IPS-NIHi11 (cell line): ENCODE data around the gene CARMIL1.

Experiments used
- DNase-seq: peaks from one replicate; pipeline ENCODE4 v3.0.0; 2012; ENCODE audit warnings: mixed read lengths, low spot score

CARMIL1 gene

GRCh38 chr6:25334793-25335192 lies 55.6 kb downstream of the CARMIL1 start:
- DNase-seq, result no peak

DNA sequence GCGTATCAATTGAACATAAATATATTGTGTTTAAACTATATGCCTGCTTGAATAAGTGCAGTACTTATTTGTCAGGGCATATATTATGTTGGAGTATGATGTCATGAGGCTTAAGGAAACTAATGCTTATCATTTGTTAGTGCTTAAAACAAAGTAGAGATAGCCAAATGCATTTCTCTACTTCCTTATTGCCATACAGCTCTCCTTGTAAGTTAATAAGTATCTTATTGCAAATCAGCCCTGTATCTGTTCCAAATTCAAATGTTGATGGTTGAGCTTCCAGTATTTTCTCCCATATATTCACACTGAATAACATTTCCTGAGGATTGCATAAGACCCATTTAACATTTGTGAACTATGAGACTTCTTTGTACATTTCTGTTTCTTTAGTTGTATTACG lies 57.8 kb downstream of the CARMIL1 start:
- DNase-seq, result no peak

DNA sequence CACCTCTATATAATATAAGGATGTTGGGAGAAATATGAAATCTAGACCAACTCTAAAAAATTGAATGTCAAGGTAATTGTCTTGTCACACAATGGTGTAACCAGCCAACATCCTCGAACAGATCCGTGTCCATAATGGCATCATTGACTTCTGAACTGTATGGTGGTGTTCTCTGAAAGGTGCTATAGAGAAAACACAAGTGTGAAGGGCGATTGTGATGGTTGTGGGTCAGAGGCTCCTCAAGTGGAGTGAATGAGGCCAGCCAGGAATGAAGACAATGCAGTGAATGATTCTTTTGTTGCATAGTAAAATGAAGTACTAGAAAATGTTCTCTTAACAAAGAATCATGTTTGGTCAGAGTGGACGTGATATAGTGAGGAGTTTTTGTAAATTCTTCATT lies 58.3 kb downstream of the CARMIL1 start:
- no peak for DNase-seq

DNA sequence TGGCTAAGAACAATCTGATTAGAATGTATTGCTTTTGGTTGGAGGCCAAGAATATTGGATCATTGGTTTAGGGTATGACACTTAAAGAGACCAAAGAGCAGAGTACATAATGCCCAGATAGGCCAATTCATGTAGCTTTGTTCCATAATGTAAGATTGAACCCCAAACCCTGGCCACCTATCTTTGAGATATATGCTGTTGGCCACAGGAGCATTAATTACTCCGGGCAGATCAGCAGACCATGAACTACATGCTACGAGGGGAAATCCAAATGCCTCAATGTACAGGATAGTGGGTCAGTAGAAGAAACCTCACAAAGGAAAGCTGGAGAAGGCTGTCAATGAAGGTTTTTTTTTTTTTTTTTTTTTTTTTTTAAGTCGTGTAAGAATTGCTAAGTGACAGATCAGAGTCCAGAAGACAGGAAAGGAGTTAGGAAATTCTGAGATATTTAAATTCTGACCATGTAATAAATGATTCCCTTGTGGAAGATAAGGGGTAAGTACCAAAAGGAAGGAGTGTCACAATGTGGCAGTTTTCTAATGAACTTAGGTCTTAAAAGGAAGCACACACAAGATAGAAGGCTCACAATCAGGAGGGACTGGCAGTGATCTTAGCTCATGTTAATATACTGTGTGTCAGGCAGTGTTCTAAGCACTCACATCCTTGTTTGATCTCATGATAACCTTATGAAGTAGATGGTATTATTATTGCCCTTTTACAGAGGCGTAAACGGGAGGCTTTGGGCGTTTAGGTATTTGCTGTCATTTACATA lies 61.4 kb downstream of the CARMIL1 start:
- no peak for DNase-seq

- no peak for DNase-seq
Observed at GRCh38 chr6:25341203-25341552, 62.0 kb downstream of the CARMIL1 start.

- peak; percentile 37 for DNase-seq
Observed at GRCh38 chr6:25341923-25342619, 62.9 kb downstream of the CARMIL1 start.

GRCh38 chr6:25342802-25343201 lies 63.6 kb downstream of the CARMIL1 start:
- DNase-seq, result no peak

DNA sequence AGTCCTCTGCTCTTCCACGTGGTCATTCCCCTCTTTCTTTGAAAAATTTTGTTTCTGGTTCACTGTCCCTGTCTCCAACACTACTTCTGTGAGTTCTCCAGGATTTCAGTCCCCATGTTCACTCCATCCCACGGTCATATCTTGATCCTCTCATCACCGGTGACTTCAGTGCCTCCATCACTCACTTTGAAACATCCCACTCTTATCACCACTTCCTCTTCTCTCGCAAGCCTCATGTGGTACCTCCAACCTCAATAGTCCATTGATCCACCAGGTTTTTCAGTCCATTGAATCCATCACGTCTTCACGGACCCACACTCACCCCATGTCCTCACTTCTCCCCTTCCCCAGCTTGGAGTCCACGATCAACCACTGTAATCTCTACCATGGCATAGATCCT lies 64.8 kb downstream of the CARMIL1 start:
- DNase-seq, result no peak

DNA sequence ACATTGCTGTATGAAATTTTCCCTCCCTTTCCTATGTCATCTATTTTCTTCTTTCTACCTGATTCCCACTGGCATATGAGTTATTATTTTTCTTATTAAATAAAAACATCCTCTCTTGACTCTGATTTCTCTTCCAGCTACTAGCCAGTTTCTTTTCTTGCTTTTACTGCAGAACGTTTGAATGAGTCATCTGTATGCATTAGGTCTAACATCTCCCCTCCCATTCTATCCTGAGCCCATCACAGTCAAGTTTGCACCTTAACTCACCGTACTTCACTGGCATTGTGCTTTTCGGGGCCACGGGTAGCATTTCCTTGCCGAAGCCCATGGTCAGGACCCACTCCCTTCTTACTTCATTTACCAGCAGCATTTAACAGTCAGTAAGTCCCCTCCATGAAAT lies 65.7 kb downstream of the CARMIL1 start:
- DNase-seq, result no peak

DNA sequence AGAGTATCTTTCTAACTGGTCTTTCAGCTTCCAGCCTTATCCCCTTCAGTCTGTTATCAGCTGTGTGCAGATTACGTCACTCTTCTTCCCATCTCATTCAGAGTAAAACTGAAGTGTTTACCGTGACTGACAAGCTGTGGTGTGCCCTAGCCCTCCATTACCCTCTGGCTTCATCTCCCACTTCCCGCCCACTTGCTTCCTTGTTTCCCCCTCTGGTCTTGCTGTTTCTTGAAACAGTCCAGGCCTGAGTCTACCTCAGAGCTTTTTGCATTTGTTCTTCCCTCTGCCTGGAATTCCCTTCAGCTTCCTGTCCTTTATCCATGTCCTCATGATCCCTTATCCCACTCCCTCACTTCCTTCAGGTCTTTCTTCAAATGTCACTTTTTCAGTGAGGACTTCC lies 66.9 kb downstream of the CARMIL1 start:
- no peak for DNase-seq

- DNase-seq, result no peak
Observed at GRCh38 chr6:25350573-25350972, 71.4 kb downstream of the CARMIL1 start.

- DNase-seq, result no peak
Observed at GRCh38 chr6:25351485-25351884, 72.3 kb downstream of the CARMIL1 start.

DNA sequence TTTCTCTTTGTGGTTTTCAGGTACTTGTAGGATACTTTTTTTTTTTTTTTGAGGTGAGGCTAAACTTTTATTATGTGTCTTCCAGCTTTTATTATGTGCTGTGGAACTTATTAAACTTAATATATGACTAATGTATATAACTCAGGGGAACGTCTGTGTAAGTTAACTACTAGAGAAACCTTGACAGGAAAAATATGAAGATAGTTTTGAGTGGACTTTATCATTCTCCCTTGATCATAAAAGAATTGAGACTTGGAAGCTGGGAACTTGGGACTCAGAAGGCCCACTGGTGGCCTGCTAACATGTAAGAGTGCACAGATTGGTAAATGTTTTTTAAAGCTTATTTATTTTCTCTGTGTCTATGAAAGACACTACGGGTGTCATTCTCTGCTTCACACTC lies 73.1 kb downstream of the CARMIL1 start:
- no peak for DNase-seq

DNA sequence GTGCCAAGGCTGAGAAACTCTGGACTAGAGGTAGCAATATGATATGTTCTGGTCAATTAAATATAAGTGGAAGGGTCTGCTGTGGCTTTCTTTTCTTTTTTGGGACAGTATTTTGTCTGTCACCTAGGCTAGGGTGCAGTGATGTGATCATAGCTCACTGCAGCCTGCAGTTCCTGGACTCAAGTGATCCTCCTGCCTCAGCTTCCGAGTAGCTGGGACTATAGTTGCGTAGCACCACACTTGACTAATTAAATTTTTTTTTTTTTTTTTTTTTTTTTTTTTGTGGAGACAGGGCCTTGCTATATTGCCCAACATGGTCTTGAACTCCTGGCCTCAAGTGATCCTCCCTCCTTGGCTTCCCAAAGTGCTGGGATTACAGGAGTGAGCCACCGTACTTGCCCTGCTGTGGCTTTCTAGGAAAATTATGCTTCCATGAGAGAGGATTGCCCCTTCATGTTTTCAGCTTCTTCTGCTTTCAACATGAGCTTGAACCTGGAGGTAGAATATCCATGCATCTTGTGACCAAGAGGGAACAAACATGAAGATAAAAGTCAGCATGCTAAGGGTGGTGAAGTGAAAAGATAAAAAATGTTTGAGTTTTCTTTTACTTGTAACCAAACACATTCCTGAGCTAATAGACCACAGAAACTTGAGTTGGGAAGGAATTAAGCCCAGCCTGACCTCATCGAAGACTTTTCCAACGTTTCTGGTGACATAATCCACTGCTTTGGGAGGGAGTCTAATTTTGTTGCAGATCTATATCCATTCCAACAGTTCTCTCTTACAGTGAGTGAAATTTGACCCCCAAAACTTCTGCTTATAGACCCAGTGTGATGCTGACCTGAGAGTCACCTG lies 75.1 kb downstream of the CARMIL1 start:
- no peak for DNase-seq

DNA sequence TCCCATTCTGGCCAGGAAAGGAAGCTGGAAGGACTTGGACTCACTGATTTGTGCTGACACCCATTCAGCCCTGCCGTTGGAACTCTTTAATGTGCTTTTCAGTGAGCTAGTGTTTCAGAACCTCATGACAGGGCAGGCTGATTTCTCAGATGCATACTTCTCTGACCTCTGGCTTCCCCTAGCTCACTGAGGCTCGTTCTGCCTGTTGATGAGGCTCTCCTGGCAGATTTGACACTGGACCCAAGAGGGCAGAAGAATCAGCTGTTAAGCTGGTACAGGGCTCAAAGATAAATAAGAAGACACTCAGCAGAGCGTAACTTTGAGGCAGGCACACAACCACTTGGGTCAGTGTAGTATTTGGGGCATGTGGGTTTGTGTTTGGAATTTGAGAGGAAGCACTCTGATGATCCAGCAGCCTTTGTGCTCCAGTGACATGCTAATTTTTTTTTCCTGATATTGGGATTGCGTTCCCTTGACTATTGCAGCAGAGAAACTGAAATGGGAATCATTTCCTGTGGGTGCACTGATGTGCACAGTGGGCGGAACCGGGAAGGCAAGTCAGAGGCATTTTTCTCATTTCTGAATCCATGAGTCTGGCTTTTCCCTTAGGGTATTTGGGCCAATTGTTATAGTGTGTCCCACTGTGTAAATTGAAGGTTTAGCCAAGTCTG lies 80.2 kb downstream of the CARMIL1 start:
- peak; percentile 16 for DNase-seq

DNA sequence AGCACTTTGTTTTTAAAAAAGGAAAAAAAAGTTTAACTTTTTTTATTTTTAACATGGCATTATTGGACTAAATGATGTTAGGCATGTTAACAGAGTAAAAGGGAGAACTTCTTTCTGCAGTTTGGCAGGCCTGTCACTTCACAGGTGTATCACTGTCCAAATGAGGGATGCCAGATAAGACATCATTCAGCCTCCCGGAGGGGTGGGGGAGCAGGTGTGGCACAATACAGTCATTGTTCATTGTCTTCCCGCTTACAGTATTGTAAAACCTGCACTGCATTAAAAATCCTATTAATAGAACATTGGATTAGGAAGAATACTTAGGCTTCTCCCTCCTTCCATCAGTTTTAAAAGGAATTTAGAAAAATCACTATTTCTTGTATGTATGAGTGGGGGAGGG lies 80.7 kb downstream of the CARMIL1 start:
- no peak for DNase-seq

DNA sequence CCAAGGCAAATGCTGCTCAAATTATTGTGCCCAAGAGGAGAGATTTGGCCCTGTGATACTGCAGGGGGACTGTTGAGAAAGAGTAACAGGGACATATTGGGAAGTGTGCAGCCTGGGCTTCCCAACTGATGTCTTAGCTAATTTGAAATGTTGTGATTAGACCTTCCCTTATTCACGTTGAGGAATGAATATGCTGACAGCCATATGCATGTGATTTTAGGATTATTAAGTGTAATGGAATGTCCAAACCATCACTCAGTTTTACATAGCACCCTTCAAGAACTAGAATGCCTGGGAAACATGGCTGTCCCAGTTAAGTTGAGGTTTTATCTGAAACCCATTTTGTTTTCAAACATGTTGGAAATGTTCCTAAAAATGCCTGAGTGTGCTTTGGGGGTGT lies 81.4 kb downstream of the CARMIL1 start:
- DNase-seq, result no peak

GRCh38 chr6:25363427-25363826 lies 84.3 kb downstream of the CARMIL1 start:
- no peak for DNase-seq

GRCh38 chr6:25365154-25365553 lies 86.0 kb downstream of the CARMIL1 start:
- DNase-seq, result no peak

DNA sequence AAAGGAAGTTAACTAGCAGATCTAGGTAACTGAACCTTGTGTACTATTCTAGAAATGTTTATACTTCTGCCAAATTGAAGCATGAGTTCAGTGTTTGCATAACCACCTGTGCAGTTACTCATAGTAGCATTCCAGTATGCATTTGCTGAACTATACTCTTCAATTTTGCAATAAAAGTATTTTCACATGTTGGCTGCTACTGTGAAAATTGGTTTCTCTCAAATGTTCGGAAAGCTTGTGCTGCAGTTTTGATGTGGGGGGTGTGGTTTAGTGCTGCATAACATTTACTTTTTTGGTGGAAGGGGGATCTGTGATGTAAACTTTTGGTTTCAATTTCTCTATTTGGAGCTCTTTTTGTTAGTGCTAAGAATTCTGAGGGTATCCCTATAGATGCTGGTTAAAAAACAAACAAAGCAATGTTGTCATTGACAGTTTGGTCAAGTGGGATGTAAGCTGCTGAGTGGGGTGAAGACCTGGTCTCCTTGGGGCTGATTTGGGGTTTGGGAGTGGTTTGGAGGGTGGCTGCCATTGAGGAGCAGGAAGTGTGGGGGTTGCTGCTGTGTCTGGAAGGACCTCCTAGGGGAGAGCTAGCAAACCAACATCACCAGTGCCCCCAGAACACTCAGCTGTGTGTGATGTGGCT lies 87.8 kb downstream of the CARMIL1 start:
- DNase-seq, result no peak

GRCh38 chr6:25369036-25369432 lies 89.9 kb downstream of the CARMIL1 start:
- no peak for DNase-seq
